Stimulated activated CD4-positive, alpha-beta T cell treated with anti-CD3 and anti-CD28 coated beads, Interleukin-2, amount 100 ng/mL, for 4 hours (primary cell): Measurements from ENCODE around the gene FOLR1.

Source experiments
- DNase-seq: peaks from one replicate; pipeline ENCODE4 v3.0.0-alpha.2; 2020; ENCODE audit warnings: low read depth

FOLR1 gene

DNA sequence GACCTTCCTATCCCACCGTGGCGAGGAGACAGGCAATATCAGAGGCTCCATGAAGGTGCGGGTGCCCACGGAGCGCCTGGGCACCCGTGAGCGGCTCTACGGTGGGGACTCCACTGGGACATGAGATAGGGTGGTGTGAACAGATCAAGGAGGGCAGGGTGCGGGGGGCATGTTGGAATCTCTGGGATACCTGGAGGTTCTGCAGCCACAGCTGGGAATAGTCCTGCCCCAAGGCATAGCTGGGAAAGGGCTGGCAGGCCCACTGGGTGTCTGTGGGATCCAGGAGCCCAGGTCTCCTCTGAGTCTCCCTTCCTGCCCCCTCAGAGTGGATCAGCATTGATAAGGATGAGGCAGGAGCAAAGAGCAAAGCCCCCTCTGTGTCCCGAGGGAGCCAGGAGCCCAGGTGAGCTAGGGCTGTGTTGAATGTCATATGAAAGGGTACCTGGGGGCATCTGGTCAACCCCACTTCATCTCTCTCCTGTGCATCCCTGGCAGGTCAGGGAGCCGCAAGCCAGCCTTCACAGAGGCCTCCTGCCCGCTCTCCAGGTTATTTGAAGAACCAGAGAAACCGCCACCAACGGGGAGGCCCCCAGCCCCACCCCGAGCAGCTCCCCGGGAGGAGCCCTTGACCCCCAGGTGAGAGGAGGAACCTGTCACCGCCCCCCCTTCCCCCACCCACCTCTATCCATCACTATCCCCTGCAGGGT lies 43.6 kb downstream of the FOLR1 start:
- no peak for DNase-seq

DNA sequence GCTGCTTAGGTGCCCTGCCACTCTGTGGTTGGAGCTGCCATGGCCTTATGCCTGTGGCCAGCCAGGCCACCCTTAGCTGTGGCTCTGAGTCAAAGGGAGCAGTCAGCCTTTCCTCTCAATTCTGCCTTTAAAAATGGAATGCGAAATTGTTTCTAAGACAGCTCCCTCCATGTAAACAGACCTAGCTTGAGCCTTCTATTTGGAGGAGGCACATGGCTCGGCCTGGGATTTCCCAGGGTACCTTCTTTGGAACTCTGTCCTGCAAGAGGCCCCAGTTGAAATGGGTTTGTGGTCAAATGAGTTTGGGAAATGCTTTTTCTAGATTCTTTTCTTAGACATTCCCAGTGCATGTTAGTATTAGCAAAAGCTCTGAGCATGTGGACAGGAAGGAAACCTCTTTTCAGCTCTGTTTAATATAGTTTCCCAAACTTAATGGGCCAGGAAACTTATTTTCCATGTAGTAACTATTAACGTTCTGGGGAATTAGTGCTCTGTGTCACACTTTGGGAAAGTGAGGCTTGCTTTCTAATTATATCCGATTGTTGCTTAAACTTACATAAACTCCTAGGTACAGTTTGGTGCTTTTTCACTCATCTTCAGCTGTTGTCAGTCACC lies 44.2 kb downstream of the FOLR1 start:
- DNase-seq = no peak

DNA sequence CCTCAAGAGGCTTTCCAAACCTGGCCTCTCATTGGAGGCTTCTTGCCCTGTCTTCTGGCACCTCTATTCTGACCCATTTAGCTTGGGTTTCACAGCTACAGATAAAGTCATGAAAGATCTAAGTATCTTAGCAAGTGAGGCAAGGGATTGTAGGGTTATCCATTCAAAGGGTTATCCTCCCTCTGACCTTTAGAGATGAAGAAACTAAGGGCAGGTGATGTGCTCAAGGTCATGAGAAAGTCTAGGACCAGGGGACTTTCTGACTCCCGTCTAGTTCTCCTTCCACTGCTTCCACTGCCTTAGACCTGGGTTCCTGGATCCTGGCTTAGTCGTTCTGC lies 44.8 kb downstream of the FOLR1 start:
- no peak for DNase-seq

DNA sequence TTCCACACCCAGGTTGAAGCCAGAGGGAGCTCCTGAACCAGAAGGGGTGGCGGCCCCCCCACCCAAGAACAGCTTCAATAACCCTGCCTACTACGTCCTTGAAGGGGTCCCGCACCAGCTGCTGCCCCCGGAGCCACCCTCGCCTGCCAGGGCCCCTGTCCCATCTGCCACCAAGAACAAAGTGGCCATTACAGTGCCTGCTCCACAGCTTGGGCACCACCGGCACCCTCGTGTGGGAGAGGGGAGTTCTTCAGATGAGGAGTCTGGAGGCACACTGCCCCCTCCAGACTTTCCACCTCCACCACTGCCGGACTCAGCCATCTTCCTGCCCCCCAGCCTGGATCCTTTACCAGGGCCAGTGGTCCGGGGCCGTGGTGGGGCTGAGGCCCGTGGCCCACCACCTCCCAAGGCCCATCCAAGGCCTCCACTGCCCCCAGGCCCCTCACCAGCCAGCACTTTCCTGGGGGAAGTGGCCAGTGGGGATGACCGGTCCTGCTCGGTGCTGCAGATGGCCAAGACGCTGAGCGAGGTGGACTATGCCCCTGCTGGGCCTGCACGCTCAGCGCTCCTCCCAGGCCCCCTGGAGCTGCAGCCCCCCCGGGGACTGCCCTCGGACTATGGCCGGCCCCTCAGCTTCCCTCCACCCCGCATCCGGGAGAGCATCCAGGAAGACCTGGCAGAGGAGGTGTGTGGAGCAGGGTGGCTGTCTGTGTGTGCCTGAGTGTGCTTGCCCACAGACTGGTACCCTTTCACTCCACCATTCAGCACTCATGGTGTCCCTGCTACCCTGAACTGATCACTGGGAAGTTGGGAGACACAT lies 45.4 kb downstream of the FOLR1 start:
- no peak for DNase-seq

DNA sequence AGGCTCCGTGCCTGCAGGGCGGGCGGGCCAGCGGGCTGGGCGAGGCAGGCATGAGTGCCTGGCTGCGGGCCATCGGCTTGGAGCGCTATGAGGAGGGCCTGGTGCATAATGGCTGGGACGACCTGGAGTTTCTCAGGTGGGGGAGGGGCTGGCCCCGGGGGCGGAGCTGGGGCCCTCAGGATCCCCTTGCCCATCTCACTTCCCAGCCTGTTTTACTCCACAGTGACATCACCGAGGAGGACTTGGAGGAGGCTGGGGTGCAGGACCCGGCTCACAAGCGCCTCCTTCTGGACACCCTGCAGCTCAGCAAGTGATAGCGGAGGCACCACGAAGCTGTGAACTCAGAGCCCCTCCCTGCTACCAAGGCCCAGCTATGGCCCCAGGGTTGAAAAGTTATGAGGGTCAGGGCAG lies 46.1 kb downstream of the FOLR1 start:
- DNase-seq = no peak

DNA sequence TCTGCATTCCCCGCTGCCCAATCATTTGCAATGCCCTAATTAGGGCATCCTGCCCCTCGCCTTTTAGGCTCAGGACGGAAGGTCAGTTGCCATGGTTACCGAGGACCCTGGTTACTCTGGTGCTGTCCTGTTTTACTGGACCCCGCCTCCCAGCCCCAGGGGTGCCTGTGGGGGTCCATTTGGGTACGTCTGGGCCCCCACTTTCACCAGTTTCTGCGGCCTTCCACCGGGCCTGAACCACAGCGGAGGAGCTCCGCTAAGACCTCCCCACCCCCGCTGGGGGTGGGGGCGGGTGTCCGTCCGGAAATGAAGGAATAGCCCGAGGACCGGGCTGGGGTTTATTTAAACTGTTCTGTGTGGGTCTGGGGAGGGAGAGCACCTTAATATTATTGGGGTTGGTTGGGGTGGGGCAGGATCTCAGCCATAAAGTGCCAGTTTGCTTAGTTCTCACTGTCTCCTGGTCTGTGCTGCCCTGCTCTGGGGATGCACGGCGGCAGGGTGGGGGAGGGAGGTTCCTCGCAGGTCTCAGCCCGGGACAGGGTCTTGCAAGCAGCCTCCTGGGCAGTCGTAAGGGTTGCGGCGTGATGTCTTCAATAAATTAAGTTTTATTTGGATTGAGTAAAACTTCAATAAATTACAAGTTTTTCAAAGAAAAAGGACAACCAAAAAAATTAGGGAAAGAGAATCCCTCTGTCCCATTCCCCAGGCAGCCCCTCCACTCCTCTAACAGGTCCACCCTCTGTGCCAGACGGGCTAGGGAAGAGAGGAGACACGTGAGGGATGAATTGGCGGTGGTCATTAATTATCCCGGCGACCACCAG lies 46.8 kb downstream of the FOLR1 start:
- DNase-seq = no peak

DNA sequence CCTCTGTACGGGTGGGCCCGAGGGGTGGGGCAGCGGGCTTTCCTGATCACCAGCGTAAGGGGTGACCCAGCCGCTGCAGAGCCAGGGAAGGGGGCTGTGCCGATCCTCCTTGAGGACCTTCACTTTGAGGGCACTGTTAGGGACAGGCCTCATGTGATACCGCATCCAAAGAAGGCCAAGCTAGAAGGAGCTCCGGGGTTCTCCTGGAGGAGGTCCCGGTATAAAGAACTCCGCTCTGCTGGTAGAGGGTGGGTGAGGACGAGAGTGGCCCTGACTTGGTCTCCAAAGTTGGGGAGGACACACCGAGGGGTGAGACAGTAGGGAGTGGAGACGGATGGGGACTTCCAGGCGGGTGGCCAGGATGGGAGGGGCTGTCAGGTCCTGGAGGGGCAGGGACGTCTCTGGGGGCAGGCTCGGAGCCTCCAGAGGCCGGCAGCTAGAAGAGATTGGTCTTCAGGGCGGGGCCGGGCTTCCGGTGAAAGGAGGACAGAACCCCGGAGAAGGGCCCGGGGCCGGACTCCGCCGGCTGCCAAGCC lies 47.4 kb downstream of the FOLR1 start:
- no peak for DNase-seq

DNA sequence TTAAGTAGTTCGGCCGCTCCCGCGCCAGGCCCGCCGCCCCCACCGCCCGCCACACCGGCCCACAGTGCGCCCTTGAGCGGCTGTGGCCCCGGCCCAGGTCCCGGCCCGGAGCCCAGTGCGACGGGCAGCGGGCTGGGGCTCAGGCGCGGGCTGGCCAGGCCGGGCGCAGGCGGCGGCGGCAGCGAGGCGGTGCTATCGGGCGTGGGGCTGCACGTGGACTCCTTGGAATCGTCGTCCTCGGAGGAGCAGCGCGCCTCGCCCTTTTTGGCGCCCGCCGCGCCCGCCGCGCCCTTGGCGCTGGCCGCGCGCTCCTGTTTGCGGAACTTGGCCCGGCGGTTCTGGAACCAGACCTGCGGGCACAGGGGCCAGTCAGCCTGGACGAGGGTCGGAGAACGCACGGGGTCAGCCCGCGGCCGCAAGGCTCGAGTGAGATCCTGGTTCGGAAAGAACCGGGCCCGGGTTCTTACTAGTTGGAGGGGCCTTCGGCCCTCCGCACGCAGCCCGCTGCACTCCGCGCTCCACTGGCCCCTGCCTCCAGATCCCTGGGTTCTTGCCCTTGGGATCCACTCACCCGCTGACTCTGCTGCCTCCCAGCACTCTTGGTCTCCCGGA lies 48.0 kb downstream of the FOLR1 start:
- no peak for DNase-seq

DNA sequence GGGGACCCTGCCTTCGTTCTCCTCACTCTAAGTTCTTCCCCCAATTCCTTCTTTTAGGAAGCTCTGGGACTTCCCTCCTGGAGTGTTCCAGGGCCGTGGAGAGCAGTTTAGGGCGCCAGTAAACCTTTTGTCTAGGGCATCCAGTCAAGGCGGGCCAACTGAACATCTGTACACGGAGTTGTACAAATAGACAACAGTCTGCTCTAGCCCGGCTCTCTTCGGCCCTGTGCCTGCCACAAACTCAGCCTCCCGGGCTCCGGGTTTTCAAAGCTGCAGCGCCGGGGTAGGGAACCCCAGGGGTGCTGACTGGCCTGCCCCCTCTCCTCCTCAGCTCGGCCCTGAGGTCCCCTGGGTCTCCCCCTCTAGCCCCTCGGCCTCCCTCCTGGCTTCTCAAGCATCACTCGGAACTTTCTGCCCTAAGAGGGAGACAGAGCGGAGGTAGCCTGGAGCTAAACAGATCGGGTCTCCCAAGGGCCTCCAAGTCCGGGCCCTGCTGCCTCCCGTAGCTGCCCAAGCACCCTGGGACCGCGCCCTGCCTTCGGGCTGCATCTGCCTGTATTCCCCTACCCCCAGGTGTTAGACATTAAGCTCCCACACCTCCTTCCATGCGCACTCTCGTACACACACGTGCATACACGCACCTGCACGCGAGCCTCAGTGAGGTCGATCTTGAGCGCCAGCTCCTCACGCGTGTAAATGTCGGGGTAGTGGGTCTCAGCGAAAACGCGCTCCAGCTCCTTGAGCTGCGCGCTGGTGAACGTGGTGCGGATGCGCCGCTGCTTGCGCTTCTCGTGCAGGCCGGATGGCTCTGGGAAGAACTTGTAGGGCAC lies 48.7 kb downstream of the FOLR1 start:
- no peak for DNase-seq

DNA sequence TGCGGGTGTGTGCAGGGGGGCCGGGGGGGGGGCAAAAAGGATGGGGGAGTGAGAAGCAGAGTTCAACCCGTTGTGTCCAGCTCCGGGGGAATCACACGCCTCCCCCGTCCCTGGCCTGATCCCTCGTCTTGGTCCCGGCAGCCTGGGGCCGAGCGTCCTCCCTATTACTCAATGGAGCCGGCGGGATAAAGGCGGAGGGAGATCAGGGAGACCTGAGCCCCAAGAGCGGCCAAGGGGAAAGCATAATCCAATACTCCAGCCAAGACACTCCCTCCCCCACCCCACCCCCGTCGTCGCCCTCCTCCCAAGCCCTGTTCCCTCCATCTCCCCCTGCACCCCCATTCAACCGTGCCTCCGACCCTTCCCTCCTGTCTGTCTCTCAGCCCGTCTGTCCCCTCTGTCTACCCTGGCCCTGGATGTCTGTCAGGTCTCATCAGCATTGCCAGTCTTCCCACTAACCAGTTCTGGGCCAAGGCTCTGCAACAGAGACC lies 49.4 kb downstream of the FOLR1 start:
- DNase-seq = no peak

DNA sequence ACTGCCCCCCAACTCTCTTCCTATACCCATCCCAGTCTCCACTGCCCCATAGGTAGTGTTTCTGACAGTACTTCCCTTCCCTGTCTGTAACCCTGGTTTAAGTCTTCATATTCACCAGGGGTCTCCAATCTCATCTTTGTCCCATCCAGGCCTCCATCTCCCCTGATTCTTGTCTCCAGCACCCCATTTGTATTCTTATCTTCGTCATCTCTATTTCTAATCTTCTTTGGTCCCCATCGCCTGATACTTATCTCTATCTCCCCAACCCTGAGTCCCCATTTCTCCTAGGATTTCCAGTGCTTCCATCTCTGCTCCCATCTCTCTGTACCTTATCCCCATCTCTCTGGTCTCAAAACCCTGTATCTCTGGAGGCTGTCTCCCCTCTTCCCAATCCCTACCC lies 50.2 kb downstream of the FOLR1 start:
- DNase-seq = no peak

DNA sequence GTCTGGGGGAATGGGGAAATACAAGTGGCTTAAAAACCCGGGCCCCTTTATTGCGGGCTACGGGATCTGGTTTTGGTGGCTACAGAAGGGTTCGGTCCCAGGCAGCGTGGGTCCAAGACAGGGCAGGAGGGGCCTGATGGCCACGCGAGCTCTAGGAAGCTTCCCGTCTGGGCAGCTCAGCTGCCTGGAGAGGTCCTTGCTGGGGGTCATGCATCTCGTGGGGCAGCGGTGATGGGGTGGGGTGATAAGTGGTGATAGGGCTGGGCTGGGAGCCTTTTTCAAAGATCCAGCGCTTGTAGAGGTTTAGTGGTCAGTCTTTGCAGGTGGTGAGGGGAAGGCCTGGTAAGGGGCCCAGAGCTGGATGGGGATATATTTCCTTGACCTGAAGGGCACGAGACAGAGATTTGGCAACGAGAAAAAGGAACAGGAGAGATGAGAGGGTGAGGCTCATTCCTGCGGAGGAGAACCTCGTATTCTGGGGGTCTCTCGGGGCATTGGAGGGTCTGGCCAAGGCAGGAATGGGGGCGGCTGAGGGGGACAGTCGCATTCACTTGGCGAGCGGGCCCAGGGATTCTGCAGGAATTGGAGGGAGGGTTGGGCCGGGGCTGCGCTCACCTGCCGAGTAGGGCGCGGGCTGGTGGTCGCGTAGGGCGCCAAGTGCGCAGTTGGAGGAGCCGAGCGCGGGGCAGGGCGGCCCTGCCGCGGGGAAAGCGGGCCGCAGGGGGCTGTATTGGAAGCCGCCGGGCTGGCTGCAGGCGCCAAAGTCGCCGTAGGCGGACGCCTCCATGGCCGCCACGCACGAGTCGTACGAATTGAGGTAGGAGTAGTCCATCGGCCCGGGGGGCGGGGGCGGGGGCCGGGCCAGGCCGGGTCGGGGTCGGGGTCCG lies 51.5 kb downstream of the FOLR1 start:
- no peak for DNase-seq

DNA sequence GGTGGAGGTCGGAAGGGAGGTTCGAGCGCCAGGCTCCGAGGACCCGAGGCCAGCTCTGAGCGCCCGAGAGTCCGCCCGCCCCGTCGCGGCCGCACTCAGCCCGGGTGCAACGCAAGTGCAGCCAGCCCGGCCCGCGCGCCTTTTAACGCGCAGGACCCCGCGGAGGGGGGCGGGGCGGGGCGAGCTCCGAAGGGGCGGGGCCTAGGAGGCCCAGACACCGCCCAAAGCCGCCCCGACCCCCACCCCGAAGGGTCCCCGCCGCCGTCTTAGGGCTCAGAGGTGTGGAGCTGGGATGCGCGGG lies 52.1 kb downstream of the FOLR1 start, which contains the start of gene PHOX2A:
TSS of gene PHOX2A (minus strand) at position 117 of the 301 bp plus-strand sequence. CDS start 172 bp downstream, outside the sequence.
- no peak for DNase-seq

DNA sequence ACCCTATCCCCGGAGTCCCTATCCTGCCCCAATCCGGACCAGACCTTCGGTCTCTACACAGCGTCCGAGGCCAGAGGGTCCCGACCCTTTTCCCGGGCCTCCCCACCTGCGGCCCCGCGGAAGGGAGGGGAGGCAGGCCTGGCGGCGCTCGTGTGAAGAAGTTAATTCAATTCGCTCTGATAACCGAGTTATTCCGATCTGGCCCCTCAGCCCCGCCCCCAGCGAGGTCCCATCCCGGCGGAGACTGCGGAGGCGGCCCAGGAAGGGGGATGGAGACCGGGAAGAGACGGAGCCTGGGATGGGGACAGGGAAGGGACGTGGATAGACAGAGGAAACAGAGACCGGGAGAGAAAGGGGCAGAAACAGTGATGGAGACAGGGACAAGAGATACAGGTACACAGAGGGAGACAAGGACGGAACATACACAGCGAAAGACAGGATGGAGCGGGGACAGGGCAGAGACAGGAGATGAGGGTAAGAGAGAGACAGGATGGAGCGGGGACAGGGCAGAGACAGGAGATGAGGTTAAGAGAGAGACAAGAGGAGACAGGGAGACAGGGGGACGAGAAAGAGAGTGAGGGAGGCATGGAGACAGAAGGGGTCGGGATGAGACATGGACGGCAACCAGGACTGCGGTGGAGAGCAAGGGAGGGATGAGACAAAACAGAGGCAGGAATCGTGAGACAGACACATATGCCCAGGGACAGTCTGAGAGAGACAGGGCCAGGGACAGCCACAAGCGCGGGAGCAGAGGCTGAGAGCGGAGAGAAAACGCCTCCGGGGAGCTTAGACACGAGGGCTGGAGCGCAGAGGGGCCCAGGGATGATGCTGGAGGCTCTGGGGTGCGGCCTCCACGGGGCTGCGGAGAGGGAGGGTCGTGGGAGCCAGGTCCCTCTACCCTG lies 52.7 kb downstream of the FOLR1 start:
- DNase-seq = no peak

DNA sequence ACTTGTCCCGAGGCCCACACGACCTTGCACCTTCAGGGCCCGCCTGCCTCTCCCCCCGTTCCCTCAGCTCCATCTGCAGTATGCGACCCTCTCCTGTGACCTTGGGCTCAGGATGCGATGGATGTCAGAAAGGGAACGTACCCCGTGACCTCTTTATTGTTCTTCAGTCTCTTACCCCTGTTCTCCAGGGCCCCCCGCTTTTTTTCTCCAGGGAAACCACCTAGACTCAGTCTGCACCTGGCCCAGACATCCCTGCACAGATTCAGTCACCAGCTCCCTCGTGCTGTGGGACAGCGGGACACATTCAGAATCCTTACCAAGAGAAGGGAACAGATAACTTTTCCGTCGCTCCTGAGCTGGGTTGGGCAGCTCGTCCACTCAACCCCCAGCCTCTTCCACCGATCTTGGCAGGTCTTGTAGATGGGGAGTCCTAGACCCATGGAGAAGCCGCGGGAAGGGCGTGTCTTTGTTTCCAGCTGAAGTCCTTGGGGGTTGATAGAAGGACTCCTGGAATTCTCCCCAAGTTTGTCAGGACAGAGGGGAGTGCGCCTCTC lies 53.4 kb downstream of the FOLR1 start:
- no peak for DNase-seq
